ENCODE results near the gene PLK5. TPM values are rescaled to one million over a fixed set of nuclear protein-coding genes. Genes with fewer than 3 reads are reported as not detected.
A peak's percentile ranks its signal among the peaks of the same experiment; 100 is the strongest.

PLK5 gene
- total and polyA plus RNA-seq, 7 donors, result 0.32 to 0.36 TPM; not detected in 5

- no peak overlapping the region for H3K27ac ChIP-seq
- TF ChIP-seq POLR2AphosphoS5 (IDR thresholded peaks at IDR 0.05), result no peak
- TF ChIP-seq POLR2A (IDR thresholded peaks at IDR 0.05), result no peak
- TF ChIP-seq CTCF (IDR thresholded peaks at IDR 0.05), result no peak
- TF ChIP-seq EP300 (IDR thresholded peaks at IDR 0.05), result no peak
- no peaks in the 10 kb centered on the region for H3K9me3 ChIP-seq
- H3K27me3 ChIP-seq, result peaks cover 6 to 33% (median 20%) of the 10 kb centered on the region in 3 donors
- intact Hi-C loops (cut with DNase I), result no loop called here
- WGBS, 2 donors, result 41 to 59% methylated on average over 12 of the region's 12 CpGs
- no peaks in the 10 kb centered on the region for H3K36me3 ChIP-seq
- no peak overlapping the region for H3K4me3 ChIP-seq
- peak; percentile 64 for DNase-seq
- peaks cover 0 to 21% (median 15%) of the 10 kb centered on the region in 4 donors for H3K4me1 ChIP-seq
Observed at GRCh38 chr19:1491849-1492170, 32.1 kb upstream of the PLK5 start.

GRCh38 chr19:1492474-1493006, 31.3 kb upstream of the PLK5 start:
- intact Hi-C loops (cut with DNase I), result no loop called here
- 50 to 77% methylated on average over 10 of the region's 10 CpGs for WGBS, 2 donors
- peak; percentile 64 for DNase-seq
- H3K4me3 ChIP-seq, result no peak overlapping the region
- H3K4me1 ChIP-seq, result peaks cover 0 to 21% (median 15%) of the 10 kb centered on the region in 4 donors
- no peaks in the 10 kb centered on the region for H3K36me3 ChIP-seq
- no peaks in the 10 kb centered on the region for H3K9me3 ChIP-seq
- TF ChIP-seq CTCF (IDR thresholded peaks at IDR 0.05) (no peak), EP300 (IDR thresholded peaks at IDR 0.05) (no peak), POLR2A (IDR thresholded peaks at IDR 0.05) (no peak), POLR2AphosphoS5 (IDR thresholded peaks at IDR 0.05) (no peak)
- H3K27ac ChIP-seq, result no peak overlapping the region
- peaks cover 6 to 40% (median 27%) of the 10 kb centered on the region in 3 donors for H3K27me3 ChIP-seq

DNA sequence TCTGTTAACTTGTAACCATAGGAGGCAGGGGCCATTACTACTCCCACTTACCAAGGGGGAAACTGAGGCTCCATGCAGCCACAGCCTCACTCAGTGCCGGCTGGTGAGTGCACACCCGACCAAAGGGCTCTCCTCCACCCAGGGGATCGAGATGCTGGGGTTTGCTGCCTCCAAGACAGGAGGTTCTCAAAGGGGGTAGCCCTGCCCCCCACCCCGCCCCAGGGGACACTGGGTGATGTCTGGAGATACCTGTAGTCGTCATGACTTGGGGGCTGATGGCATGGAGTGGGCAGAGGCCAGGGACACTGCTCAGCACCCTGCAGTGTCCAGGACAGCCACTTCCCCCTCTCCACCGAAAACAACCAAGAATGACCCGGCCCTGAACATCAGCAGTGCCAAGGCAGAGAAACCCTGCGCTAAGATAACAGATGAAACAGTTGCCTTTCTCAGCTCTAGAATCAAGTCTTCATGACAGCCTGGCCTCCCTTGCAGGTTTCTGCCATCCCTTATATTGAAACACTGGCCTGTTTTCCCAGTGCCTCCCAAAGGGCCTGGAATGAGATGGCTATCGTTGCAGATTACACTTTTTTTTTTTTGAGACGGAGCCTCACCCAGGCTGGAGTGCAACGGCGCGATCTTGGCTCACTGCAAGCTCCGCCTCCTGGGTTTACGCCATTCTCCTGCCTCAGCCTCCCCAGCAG, 29.6 kb upstream of the PLK5 start:
- DNase-seq, result no peak
- TF ChIP-seq POLR2A (IDR thresholded peaks at IDR 0.05) (no peak), CTCF (IDR thresholded peaks at IDR 0.05) (no peak), POLR2AphosphoS5 (IDR thresholded peaks at IDR 0.05) (no peak), EP300 (IDR thresholded peaks at IDR 0.05) (no peak)
- Histone ChIP-seq H3K4me1 (peaks cover 0 to 20% (median 15%) of the 10 kb centered on the region in 4 donors), H3K36me3 (no peaks in the 10 kb centered on the region), H3K9me3 (no peaks in the 10 kb centered on the region), H3K27me3 (peaks cover 6 to 47% (median 34%) of the 10 kb centered on the region in 3 donors), H3K27ac (no peak overlapping the region), H3K4me3 (no peak overlapping the region)
- intact Hi-C loops (cut with DNase I), result no loop called here
- 40 to 65% methylated on average over 15 of the region's 15 CpGs for WGBS, 2 donors

- H3K27ac ChIP-seq, result no peak overlapping the region
- peaks cover 0 to 11% (median 8%) of the 10 kb centered on the region in 4 donors for H3K4me1 ChIP-seq
- TF ChIP-seq POLR2A (IDR thresholded peaks at IDR 0.05) (no peak), EP300 (IDR thresholded peaks at IDR 0.05) (no peak), CTCF (IDR thresholded peaks at IDR 0.05) (no peak), POLR2AphosphoS5 (IDR thresholded peaks at IDR 0.05) (no peak)
- intact Hi-C loops (cut with DNase I), result no loop called here
- DNase-seq, result no peak
- peaks cover 6 to 47% (median 34%) of the 10 kb centered on the region in 3 donors for H3K27me3 ChIP-seq
- H3K4me3 ChIP-seq, result no peak overlapping the region
- H3K9me3 ChIP-seq, result no peaks in the 10 kb centered on the region
- no peaks in the 10 kb centered on the region for H3K36me3 ChIP-seq
- WGBS, 2 donors, result 90 to 91% methylated on average over 37 of the region's 37 CpGs
Observed at GRCh38 chr19:1495051-1495798, 28.7 kb upstream of the PLK5 start.
